Left ventricle myocardium inferior (tissue), 1 donor: ENCODE data around the gene BCDIN3D. TPM values are rescaled to one million over a fixed set of nuclear protein-coding genes. Genes with fewer than 3 reads are reported as not detected.

ENCODE experiments used
- DNase-seq: peaks from one replicate; pipeline ENCODE4 v3.0.0-alpha.2; 2020
- H3K27ac ChIP-seq: fragments of 200-600 bp; replicated peaks from 2 replicates; pipeline ENCODE4 v1.8.0; 2021
- H3K27me3 ChIP-seq: fragments of 200-600 bp; 2 replicates; pipeline ENCODE4 v1.8.0; 2021; ENCODE audit warnings: low read depth
- H3K36me3 ChIP-seq: fragments of 200-600 bp; 2 replicates; pipeline ENCODE4 v1.8.0; 2021
- H3K4me1 ChIP-seq: fragments of 200-600 bp; 2 replicates; pipeline ENCODE4 v1.8.0; 2021
- H3K4me3 ChIP-seq: fragments of 200-600 bp; 2 replicates; pipeline ENCODE4 v1.8.0; 2021; ENCODE audit warnings: mild to moderate bottlenecking, moderate library complexity
- H3K9me3 ChIP-seq: fragments of 200-600 bp; replicated peaks from 2 replicates; pipeline ENCODE4 v1.8.0; 2021
- intact Hi-C: fragments of 100-400 bp; cut with micrococcal nuclease; formaldehyde crosslinking; loops from one replicate; pipeline ENCODE4 v1.11.0; 2022
- total RNA-seq: library from RNA; stranded (reverse); fragmentation: NEBNext Ultra II Directional; extraction: Animal tissue kit (Norgen Biotek cat#: 25700); gene quantifications from one replicate; pipeline ENCODE4 v1.2.1, GENCODE V29; 2021
- TF ChIP-seq, protein P1 (sequence below): fragments of 200-600 bp; IDR thresholded peaks from 2 replicates; pipeline ENCODE4 v1.8.0; 2021; ENCODE audit warnings: antibody characterized with exemption, mild to moderate bottlenecking, borderline replicate concordance
- donor health status: DM: no; HTN: yes; CAD: no; lungs with severe emphysema.

BCDIN3D gene
- total RNA-seq, 1 donor from 2014 or later: 2.9 TPM

- Histone ChIP-seq H3K4me3 (no peak overlapping the region), H3K27me3 (peaks cover 31% of the 10 kb centered on the region), H3K4me1 (peaks cover 23% of the 10 kb centered on the region), H3K36me3 (no peaks in the 10 kb centered on the region), H3K27ac (no peak overlapping the region), H3K9me3 (no peaks in the 10 kb centered on the region)
- intact Hi-C loops: no loop called here
- DNase-seq: no peak
- TF ChIP-seq, protein P1, sequence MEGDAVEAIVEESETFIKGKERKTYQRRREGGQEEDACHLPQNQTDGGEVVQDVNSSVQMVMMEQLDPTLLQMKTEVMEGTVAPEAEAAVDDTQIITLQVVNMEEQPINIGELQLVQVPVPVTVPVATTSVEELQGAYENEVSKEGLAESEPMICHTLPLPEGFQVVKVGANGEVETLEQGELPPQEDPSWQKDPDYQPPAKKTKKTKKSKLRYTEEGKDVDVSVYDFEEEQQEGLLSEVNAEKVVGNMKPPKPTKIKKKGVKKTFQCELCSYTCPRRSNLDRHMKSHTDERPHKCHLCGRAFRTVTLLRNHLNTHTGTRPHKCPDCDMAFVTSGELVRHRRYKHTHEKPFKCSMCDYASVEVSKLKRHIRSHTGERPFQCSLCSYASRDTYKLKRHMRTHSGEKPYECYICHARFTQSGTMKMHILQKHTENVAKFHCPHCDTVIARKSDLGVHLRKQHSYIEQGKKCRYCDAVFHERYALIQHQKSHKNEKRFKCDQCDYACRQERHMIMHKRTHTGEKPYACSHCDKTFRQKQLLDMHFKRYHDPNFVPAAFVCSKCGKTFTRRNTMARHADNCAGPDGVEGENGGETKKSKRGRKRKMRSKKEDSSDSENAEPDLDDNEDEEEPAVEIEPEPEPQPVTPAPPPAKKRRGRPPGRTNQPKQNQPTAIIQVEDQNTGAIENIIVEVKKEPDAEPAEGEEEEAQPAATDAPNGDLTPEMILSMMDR: no peak
Measured at GRCh38 chr12:49846032-49846431, 3.1 kb upstream of the BCDIN3D start.

GRCh38 chr12:49843876-49844437, 1.1 kb upstream of the BCDIN3D start:
- Histone ChIP-seq H3K36me3 (no peaks in the 10 kb centered on the region), H3K27ac (no peak overlapping the region), H3K4me3 (no peak overlapping the region), H3K27me3 (peaks cover 10% of the 10 kb centered on the region), H3K9me3 (no peaks in the 10 kb centered on the region), H3K4me1 (peaks cover 23% of the 10 kb centered on the region)
- TF ChIP-seq, protein P1: no peak
- DNase-seq: no peak
- intact Hi-C loops: no loop called here

GRCh38 chr12:49843411-49843810, 505 bp upstream of the BCDIN3D start:
- H3K27me3 ChIP-seq: peaks cover 5% of the 10 kb centered on the region
- H3K36me3 ChIP-seq: no peaks in the 10 kb centered on the region
- intact Hi-C loops: no loop called here
- H3K27ac ChIP-seq: peak overlapping the region; percentile 93
- no peak for DNase-seq
- peaks cover 23% of the 10 kb centered on the region for H3K4me1 ChIP-seq
- TF ChIP-seq, protein P1: no peak
- peak overlapping the region; percentile 87 for H3K4me3 ChIP-seq
- H3K9me3 ChIP-seq: no peaks in the 10 kb centered on the region

DNA sequence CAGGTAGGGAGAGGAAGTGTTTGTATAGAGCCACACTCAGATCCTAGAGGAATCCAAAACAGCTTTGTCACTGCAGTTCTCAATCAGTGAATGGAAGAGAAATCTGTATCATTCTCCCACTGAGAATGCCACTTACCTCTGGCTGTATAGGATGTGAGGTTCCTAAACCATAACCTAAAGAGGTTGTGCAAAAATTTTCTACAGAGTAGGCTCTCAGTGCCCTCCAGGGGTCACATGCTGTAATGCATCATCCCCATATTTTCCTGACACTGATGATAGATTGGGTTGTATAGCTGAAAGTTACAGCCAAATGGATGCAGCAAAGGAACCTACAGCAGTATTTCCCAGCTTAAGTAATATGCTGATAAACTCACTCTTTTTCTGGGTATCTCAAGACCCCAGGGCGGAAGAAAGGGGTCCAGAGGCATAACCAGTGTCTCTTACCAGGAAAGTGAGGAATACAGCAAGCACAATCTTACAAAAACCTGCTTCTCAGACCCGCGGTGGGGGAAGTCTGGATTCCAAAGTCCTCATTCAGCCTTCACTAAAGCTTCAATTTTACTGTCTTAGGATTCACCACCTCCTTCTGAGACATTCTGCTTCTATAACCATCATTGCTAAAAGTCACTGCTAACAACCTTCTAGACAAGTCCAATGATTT, 3.8 kb downstream of the BCDIN3D start:
- intact Hi-C loops: loop anchor here (5.0 kb wide), 1 partner anchor 62 kb away; no protein-coding TSS in a partner anchor
- no peak for DNase-seq
- Histone ChIP-seq H3K4me3 (no peak overlapping the region), H3K27ac (no peak overlapping the region), H3K4me1 (peaks cover 23% of the 10 kb centered on the region), H3K36me3 (no peaks in the 10 kb centered on the region), H3K27me3 (no peaks in the 10 kb centered on the region), H3K9me3 (no peaks in the 10 kb centered on the region)
- TF ChIP-seq, protein P1: peak; percentile 82

DNA sequence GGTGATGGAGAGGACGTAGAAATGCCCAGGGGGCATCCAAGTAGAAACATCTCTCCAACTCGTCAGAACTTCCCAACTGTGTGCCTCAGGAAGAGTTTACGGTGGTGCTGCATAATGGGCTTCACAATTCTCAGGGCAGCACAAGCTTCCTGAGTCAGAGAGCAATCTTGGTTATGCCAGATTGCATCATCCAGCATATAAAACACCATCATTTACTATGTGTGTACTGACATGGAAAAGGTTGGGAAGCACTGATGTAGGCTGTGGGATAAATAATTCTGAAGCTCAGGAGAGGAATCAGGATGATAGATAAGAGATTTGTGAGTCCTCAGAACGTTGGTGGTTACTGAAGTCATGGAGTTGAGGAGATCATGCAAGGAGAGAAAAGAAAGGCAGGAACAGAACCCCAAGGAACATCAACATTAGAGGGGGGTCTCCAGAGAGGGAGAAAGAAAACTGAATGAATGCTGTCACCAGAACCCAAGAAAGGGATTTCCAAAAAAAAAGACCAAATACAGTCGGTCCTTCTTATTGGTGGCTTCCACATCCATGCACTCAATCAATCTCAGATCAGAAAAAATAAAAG, 10.0 kb downstream of the BCDIN3D start:
- intact Hi-C loops: no loop called here
- Histone ChIP-seq H3K27ac (no peak overlapping the region), H3K9me3 (no peaks in the 10 kb centered on the region), H3K36me3 (no peaks in the 10 kb centered on the region), H3K4me1 (peaks cover 14% of the 10 kb centered on the region), H3K4me3 (no peak overlapping the region), H3K27me3 (no peaks in the 10 kb centered on the region)
- DNase-seq: no peak
- TF ChIP-seq, protein P1: no peak
